HepG2 (cell line): ENCODE measurements around the gene MED1. TPM values are rescaled to one million over a fixed set of nuclear protein-coding genes. Genes with fewer than 3 reads are reported as not detected.
A peak's percentile ranks its signal among the peaks of the same experiment; 100 is the strongest.

ENCODE experiments used
- ATAC-seq: fragments of 200-7000 bp; cut with Tn5 transposase; 3 replicates; pipeline ENCODE4 v1.9.1; 2020; ENCODE audit warnings: mild to moderate bottlenecking, moderate library complexity
- BruUV-seq: library from RNA; stranded (reverse); fragments of 400-500 nt; replicated peaks from 2 replicates; lab custom pipeline; 2021; lab: Mats Ljungman, UMichigan
- CTCF ChIA-PET: fragments of 300-600 bp; formaldehyde crosslinking; extraction: SDS; loops from one replicate; lab custom pipeline; 2021; ENCODE audit warnings: low total read pairs, inconsistent platforms, low intra/inter-chr PET ratio; lab: Yijun Ruan, JAX
- POLR2A ChIA-PET: fragments of 350-600 bp; sonication (Branson Sonifier 250); formaldehyde crosslinking; loops from one replicate; lab custom pipeline; 2020; ENCODE audit warnings: antibody characterized with exemption, inconsistent platforms; lab: Yijun Ruan, JAX
- DNase-seq: peaks from one replicate; pipeline ENCODE4 v3.0.0-alpha.2; 2015; ENCODE audit warnings: low spot score
- FAIRE-seq: peaks from 3 replicates; lab custom pipeline; 2011; peaks lifted over from hg19 to GRCh38; lab: Jason Lieb, UNC
- H2AFZ ChIP-seq: one replicate; pipeline ENCODE4 v1.6.1; 2011; ENCODE audit warnings: low read length, inconsistent platforms
- H3K27ac ChIP-seq: fragments of 300-600 bp; 3 replicates; pipeline ENCODE4 v1.8.0; 2011; ENCODE audit warnings: mixed run types, mild to moderate bottlenecking, mixed read lengths, low read length, inconsistent platforms; ENCODE audit not compliant: insufficient read depth; ENCODE audit errors: extremely low read length
- H3K27me3 ChIP-seq, 2 experiments: fragments of 200-600 bp in 1 of 2; 2 replicates in 1 of 2; 3 replicates in 1 of 2; pipeline versions ENCODE4 v1.6.0 to v1.8.0; 2011; ENCODE audit warnings: low read length in 2 of 2, mild to moderate bottlenecking in 2 of 2, moderate library complexity in 2 of 2, inconsistent platforms in 1 of 2; ENCODE audit not compliant: insufficient read depth in 2 of 2, control insufficient read depth in 1 of 2
- H3K36me3 ChIP-seq, 2 experiments: fragments of 200-600 bp in 1 of 2; replicated peaks in 1 of 2; 2 replicates in 1 of 2; 3 replicates in 1 of 2; pipeline versions ENCODE4 v1.5.1 to v1.8.0; 2011; ENCODE audit warnings: low read length in 2 of 2, inconsistent platforms in 1 of 2; ENCODE audit not compliant: insufficient read depth in 2 of 2, control insufficient read depth in 1 of 2
- H3K4me1 ChIP-seq: 2 replicates; pipeline ENCODE4 v1.5.1; 2012; ENCODE audit warnings: low read length, inconsistent platforms; ENCODE audit not compliant: insufficient read depth
- H3K4me2 ChIP-seq: 2 replicates; pipeline ENCODE4 v1.6.0; 2011; ENCODE audit warnings: low read depth, low read length, inconsistent platforms
- H3K4me3 ChIP-seq, 3 experiments: fragments of 200-600 bp in 1 of 3; sonication (generic), shearing (Covaris generic) in 1 of 3; replicated peaks in 1 of 3; 2 replicates each; pipeline ENCODE4 v1.5.1; 2011 to 2016; ENCODE audit warnings: low read length in 3 of 3, inconsistent platforms in 2 of 3, low read depth in 2 of 3, mild to moderate bottlenecking in 2 of 3, control low read depth in 1 of 3, mixed read lengths in 1 of 3; ENCODE audit not compliant: insufficient read depth in 1 of 3
- H3K79me2 ChIP-seq: one replicate; pipeline ENCODE4 v1.6.1; 2011; ENCODE audit warnings: low read length, inconsistent platforms; ENCODE audit not compliant: insufficient read depth
- H3K9ac ChIP-seq: 2 replicates; pipeline ENCODE4 v1.6.0; 2011; ENCODE audit warnings: mild to moderate bottlenecking, low read depth, low read length, inconsistent platforms; ENCODE audit not compliant: insufficient read depth
- H3K9me3 ChIP-seq: 2 replicates; pipeline ENCODE4 v1.5.1; 2012; ENCODE audit warnings: mild to moderate bottlenecking, low read length
- H4K20me1 ChIP-seq: 2 replicates; pipeline ENCODE4 v1.6.0; 2011; ENCODE audit warnings: inconsistent platforms, mild to moderate bottlenecking, low read length, moderate library complexity; ENCODE audit not compliant: insufficient read depth
- CREB1 ChIP-seq, 2 experiments: fragments of 450-650 bp in 1 of 2; IDR thresholded peaks; 2 replicates each; pipeline ENCODE4 v1.6.1; 2016 to 2017; ENCODE audit warnings: control low read depth in 1 of 2, mild to moderate bottlenecking in 1 of 2, missing compliant biosample characterization in 1 of 2, missing genetic modification characterization in 1 of 2
- KLF9 ChIP-seq: IDR thresholded peaks from 2 replicates; pipeline ENCODE4 v1.6.1; 2016; ENCODE audit warnings: low read depth
- MEF2D ChIP-seq: sonication (generic); formaldehyde crosslinking; IDR thresholded peaks from 2 replicates; pipeline ENCODE4 v1.5.1; 2020; ENCODE audit warnings: mild to moderate bottlenecking, missing genetic modification reagents
- RORA ChIP-seq: sonication (generic); formaldehyde crosslinking; IDR thresholded peaks from 2 replicates; pipeline ENCODE4 v1.5.0; 2020; ENCODE audit warnings: mild to moderate bottlenecking, missing genetic modification reagents, moderate library complexity
- TRAFD1 ChIP-seq: sonication (generic); formaldehyde crosslinking; IDR thresholded peaks from 2 replicates; pipeline ENCODE4 v1.5.1; 2020; ENCODE audit warnings: missing genetic modification reagents, mild to moderate bottlenecking, borderline replicate concordance
- YY1 ChIP-seq: IDR thresholded peaks from 2 replicates; pipeline ENCODE4 v1.6.1; 2011; ENCODE audit warnings: low read length, low read depth, moderate library complexity, mild to moderate bottlenecking; ENCODE audit not compliant: insufficient read depth, insufficient replicate concordance
- ZNF747 ChIP-seq: sonication (generic); formaldehyde crosslinking; IDR thresholded peaks from 2 replicates; pipeline ENCODE4 v1.8.1; 2023; ENCODE audit warnings: missing genetic modification reagents, mild to moderate bottlenecking, borderline replicate concordance
- WGBS: methylation state at CpG from one replicate; pipeline ENCODE4 v1.1.6; 2017; ENCODE audit warnings: low lambda C conversion rate; 5-methylcytosine and 5-hydroxymethylcytosine counted together
- in situ Hi-C: cut with HindIII; loops from 2 replicates; pipeline ENCODE4 v1.10.0; 2017; ENCODE audit warnings: low pct_unique_long_range_greater_than_20kb; ENCODE audit not compliant: extremely low pct_ligation_motif_present
- intact Hi-C: fragments of 100-400 bp; cut with micrococcal nuclease; formaldehyde crosslinking; loops from one replicate; pipeline ENCODE4 v1.10.0; 2022; ENCODE audit not compliant: unreplicated experiment
- polyA plus RNA-seq, 8 experiments: library from polyadenylated mRNA; depleted of rRNA in 3 of 8; stranded (reverse) in 7 of 8; unstranded in 1 of 8; fragments of >200 nt; fragmentation: Illumina TruSeq in 4 of 8; extraction: Trizol in 4 of 8; gene quantifications; 2 replicates each; pipeline versions ENCODE4 v1.2.1 to v1.2.3, GENCODE V29; 2011 to 2016; ENCODE audit warnings: low read depth in 4 of 8, missing spikeins in 1 of 8, mixed read lengths in 1 of 8; ENCODE audit not compliant: insufficient read depth in 1 of 8
- total RNA-seq, 5 experiments: library from RNA; depleted of rRNA; stranded (reverse); fragments of >200 nt; fragmentation: Illumina TruSeq; extraction: Trizol; gene quantifications; 2 replicates each; pipeline ENCODE4 v1.2.3, GENCODE V29; 2016; ENCODE audit warnings: low read depth in 1 of 5
- TF ChIP-seq, protein P1 (sequence below): sonication (generic); formaldehyde crosslinking; IDR thresholded peaks from 2 replicates; pipeline ENCODE4 v1.8.0; 2022; ENCODE audit warnings: mild to moderate bottlenecking, missing genetic modification reagents, borderline replicate concordance
- TF ChIP-seq, protein P2 (sequence below): sonication (generic); formaldehyde crosslinking; IDR thresholded peaks from 2 replicates; pipeline ENCODE4; 2020; ENCODE audit warnings: missing genetic modification reagents, mild to moderate bottlenecking, borderline replicate concordance

MED1 gene
- total and polyA plus RNA-seq, 2 of the 13 experiments (the other 11 are each of a cell fraction or from before 2014, with no cell fraction given), result 37.5 to 40.1 TPM

DNA sequence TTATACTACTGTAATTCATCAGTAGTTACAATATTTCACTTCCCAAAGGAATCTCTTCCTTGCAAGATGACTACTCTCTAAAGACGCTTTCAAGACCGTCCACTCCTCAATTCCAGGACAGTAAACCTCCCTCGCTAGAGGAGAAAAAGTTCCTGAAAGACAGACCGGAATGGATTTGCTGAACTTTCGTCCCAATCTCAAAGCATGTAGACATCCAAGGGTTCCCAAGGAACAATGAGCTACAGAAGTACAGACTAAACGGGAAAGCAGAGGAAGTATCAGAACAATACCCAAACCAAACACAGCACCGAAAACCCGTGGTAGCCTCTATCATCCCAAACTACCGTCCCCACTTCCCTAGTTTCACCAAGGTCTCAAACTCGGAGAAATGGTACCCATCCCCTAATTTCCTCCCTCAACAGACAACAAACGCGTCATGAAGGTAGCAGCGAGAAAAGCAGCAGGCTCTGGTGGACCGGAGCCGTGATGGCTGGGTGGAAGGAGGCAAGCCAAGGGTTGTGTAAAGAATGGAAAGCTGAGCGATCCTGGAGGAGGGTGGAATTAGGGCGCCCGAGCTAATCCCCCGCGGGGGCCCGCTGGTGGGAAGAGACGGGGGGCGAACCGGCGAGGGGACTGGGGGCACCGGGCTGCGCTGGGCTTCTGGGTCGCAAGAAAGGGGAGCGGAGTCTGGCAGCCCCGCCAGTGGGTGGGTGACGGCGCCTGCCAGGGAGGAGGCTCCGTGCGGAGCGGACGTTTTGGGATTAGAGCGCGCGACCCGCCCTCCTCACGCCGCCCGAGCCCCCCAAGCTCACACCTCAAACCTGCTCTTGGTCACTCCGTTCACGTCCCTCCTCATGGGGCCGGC, 50.3 kb downstream of the MED1 start:
- 2% methylated on average over 24 of the region's 46 CpGs for WGBS
- H4K20me1 ChIP-seq, result peaks cover 19% of the 10 kb centered on the region; the same call in 1 of the 2 replicates
- peak overlapping the region; percentile 93 for H3K9ac ChIP-seq
- peak overlapping the region; percentile 87 for H3K27ac ChIP-seq
- no peak overlapping the region for H2AFZ ChIP-seq
- DNase-seq (no peak), FAIRE-seq (no peak), ATAC-seq (peak; percentile 26)
- intact Hi-C loops, result no loop called here
- H3K36me3 ChIP-seq, result peaks cover under 1 to 2% of the 10 kb centered on the region in 2 experiments; a peak in 2 of 5 replicates
- POLR2A ChIA-PET, result interaction anchor here (0.7 to 3.8 kb wide), 6 partner anchors 9 to 201 kb away, joined by 3 to 23 read pairs (median 6); partner anchors contain the start of genes CDK12, MED1 and RPL19
- peak overlapping the region; percentile 96 to 99 (median 97) for H3K4me3 ChIP-seq
- no TSS peak for BruUV-seq
- H3K27me3 ChIP-seq, result no peaks in the 10 kb centered on the region; a peak in 1 of 5 replicates
- CTCF ChIA-PET, result no interaction called here
- H3K4me1 ChIP-seq, result peaks cover 20% of the 10 kb centered on the region
- H3K9me3 ChIP-seq, result no peaks in the 10 kb centered on the region
- H3K4me2 ChIP-seq, result peak overlapping the region; percentile 95
- peaks cover 38% of the 10 kb centered on the region for H3K79me2 ChIP-seq
- in situ Hi-C loops, result no loop called here
- TF ChIP-seq, protein P1, sequence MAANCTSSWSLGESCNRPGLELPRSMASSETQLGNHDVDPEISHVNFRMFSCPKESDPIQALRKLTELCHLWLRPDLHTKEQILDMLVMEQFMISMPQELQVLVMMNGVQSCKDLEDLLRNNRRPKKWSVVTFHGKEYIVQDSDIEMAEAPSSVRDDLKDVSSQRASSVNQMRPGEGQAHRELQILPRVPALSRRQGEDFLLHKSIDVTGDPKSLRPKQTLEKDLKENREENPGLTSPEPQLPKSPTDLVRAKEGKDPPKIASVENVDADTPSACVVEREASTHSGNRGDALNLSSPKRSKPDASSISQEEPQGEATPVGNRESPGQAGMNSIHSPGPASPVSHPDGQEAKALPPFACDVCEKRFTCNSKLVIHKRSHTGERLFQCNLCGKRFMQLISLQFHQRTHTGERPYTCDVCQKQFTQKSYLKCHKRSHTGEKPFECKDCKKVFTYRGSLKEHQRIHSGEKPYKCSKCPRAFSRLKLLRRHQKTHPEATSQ (CRISPR knock-in tag), result 0 out of 2 replicates have a peak, but pooled peaks have one; percentile 0
- TF ChIP-seq MEF2D (CRISPR knock-in tag) (0 out of 2 replicates have a peak, but pooled peaks have one; percentile 18), ZNF747 (CRISPR knock-in tag) (no peak), RORA (CRISPR knock-in tag) (no peak), YY1 (peak; percentile 23), KLF9 (no peak), TRAFD1 (CRISPR knock-in tag) (peak; percentile 20; the same call in 1 of the 2 replicates), CREB1 (IDR thresholded peaks at IDR 0.05) (peak; percentile 44; the same call in 1 of the 2 replicates), CREB1 (CRISPR knock-in tag; IDR thresholded peaks at IDR 0.05) (no peak)
- TF ChIP-seq, protein P2, sequence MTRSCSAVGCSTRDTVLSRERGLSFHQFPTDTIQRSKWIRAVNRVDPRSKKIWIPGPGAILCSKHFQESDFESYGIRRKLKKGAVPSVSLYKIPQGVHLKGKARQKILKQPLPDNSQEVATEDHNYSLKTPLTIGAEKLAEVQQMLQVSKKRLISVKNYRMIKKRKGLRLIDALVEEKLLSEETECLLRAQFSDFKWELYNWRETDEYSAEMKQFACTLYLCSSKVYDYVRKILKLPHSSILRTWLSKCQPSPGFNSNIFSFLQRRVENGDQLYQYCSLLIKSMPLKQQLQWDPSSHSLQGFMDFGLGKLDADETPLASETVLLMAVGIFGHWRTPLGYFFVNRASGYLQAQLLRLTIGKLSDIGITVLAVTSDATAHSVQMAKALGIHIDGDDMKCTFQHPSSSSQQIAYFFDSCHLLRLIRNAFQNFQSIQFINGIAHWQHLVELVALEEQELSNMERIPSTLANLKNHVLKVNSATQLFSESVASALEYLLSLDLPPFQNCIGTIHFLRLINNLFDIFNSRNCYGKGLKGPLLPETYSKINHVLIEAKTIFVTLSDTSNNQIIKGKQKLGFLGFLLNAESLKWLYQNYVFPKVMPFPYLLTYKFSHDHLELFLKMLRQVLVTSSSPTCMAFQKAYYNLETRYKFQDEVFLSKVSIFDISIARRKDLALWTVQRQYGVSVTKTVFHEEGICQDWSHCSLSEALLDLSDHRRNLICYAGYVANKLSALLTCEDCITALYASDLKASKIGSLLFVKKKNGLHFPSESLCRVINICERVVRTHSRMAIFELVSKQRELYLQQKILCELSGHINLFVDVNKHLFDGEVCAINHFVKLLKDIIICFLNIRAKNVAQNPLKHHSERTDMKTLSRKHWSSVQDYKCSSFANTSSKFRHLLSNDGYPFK (CRISPR knock-in tag), result peak; percentile 97
